Stomach smooth muscle (tissue), 2 donors: Measurements from ENCODE around the gene ZC3H12C.

ENCODE experiments used
- H3K27ac ChIP-seq: one replicate; pipeline ENCODE4 v1.7.0; 2013; ENCODE audit warnings: mild to moderate bottlenecking, low read length, inconsistent platforms
- H3K27me3 ChIP-seq, 2 donors: one replicate each; pipeline ENCODE4 v1.7.0; 2013; ENCODE audit warnings: low read length in 2 of 2; ENCODE audit not compliant: insufficient read depth in 2 of 2, control insufficient read depth in 1 of 2
- H3K36me3 ChIP-seq, 2 donors: one replicate each; pipeline ENCODE4 v1.7.0; 2013; ENCODE audit warnings: low read length in 2 of 2; ENCODE audit not compliant: control insufficient read depth in 2 of 2, insufficient read depth in 2 of 2
- H3K4me1 ChIP-seq: one replicate; pipeline ENCODE4 v1.7.0; 2013; ENCODE audit warnings: low read length; ENCODE audit not compliant: control insufficient read depth, insufficient read depth
- H3K4me3 ChIP-seq, 2 donors: one replicate each; pipeline ENCODE4 v1.7.0; 2013; ENCODE audit warnings: low read length in 2 of 2
- H3K9ac ChIP-seq, 2 donors: one replicate each; pipeline ENCODE4 v1.7.0; 2013; ENCODE audit warnings: low read length in 2 of 2, mild to moderate bottlenecking in 1 of 2
- H3K9me3 ChIP-seq, 2 donors: one replicate each; pipeline ENCODE4 v1.7.0; 2013; ENCODE audit warnings: low read length in 2 of 2; ENCODE audit not compliant: control insufficient read depth in 2 of 2
- donor health status: healthy.
- donor health status: Pancreatic carcinoma.

Gene ZC3H12C

DNA sequence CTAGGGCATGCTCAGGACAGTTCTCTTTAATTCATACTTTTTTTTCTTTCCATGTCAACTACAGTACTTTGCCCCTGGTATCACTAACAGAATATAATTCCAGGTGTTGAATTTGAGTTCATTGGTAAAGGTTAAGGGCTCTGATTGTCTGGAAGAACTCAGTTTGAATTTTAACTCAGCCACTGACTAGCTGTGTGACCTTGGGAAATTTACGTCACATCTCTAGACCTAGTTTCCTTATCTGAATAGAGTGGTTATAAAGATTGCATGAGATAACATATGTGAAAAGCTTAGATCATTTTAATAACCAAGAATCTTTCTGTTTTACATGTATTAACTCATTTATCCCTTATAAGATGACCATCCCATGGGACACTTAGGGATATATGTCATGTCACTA, 15.8 kb upstream of the ZC3H12C start:
- Histone ChIP-seq H3K36me3 (no peaks in the 10 kb centered on the region), H3K9me3 (peaks cover 4 to 5% of the 10 kb centered on the region in 2 donors), H3K27me3 (no peaks in the 10 kb centered on the region), H3K9ac (no peak overlapping the region), H3K4me1 (no peaks in the 10 kb centered on the region), H3K4me3 (no peak overlapping the region), H3K27ac (no peak overlapping the region)

DNA sequence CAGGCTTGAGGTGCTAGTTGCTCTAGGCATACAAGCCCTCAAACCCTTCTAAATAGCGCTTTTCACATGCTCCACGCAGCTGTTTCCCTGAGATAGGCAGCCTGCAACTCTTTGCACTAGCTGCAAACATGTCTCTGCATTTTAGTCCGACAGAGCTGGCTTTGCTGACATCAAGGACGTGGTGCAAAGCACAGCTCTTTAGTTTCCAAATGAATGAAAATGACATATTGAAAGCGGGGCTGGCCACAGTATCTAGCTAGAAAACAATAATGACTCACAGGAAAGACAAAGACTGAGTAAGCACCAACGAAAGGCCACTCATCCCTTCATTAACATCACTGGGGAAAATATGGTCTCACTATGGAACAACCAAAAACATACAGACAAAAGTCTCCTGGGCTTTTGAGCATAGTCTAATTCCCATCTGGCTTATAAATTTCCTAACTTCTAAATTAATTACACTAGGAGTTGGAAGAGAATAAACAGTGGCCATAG, 15.3 kb upstream of the ZC3H12C start:
- Histone ChIP-seq H3K4me3 (no peak overlapping the region), H3K4me1 (no peaks in the 10 kb centered on the region), H3K9ac (no peak overlapping the region), H3K27ac (no peak overlapping the region), H3K27me3 (no peaks in the 10 kb centered on the region), H3K9me3 (peaks cover 4 to 5% of the 10 kb centered on the region in 2 donors), H3K36me3 (no peaks in the 10 kb centered on the region)

DNA sequence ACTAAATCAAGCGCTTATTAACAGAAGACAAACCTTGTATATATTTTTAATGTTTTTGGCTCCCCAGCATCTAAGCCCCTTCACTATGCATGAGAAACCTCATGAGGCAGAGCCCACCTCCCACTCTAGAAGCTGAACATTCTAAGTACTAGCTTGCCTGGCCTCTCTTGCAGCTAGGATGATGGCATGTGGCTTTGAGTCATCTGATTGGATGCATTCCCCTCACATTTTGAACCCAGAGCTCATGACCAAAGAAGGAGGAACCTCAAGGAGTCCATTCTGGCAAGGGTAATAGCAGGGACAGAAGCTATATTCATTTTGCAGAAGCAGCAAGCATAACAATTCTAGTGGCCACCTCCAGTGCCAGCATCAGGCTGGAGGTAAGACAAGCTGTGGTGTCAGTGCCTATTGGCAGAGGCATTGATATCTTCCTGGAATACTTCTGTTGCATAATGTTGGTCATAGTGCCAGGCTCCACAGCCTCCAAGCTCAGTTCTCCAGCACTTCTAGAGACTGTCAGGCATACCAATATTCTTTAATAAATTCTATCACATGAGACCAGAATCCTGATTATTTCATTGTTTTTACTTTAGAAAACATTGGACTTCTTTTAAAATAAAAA, 14.2 kb upstream of the ZC3H12C start:
- H3K4me3 ChIP-seq: no peak overlapping the region
- no peaks in the 10 kb centered on the region for H3K27me3 ChIP-seq
- peaks cover 4 to 5% of the 10 kb centered on the region in 2 donors for H3K9me3 ChIP-seq
- H3K27ac ChIP-seq: no peak overlapping the region
- no peaks in the 10 kb centered on the region for H3K36me3 ChIP-seq
- no peaks in the 10 kb centered on the region for H3K4me1 ChIP-seq
- H3K9ac ChIP-seq: no peak overlapping the region

DNA sequence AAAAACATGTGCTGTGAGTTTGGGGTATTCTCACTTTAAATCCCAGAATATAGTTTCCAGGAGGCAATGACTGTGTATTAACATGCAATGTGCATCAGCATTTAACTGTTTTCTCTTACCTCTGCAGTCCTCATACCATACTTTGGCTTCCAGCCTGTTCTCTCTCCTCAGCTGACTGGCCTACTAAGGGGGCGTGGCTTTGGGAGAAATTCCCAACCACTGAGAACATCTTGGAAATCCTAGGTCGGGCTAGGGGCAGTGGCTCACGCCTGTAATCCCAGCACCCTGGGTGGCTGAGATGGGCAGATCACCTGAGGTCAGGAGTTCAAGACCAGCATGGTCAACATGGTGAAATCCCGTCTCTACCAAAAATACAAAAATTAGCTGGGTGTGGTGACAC, 13.5 kb upstream of the ZC3H12C start:
- peaks cover 4 to 5% of the 10 kb centered on the region in 2 donors for H3K9me3 ChIP-seq
- no peak overlapping the region for H3K4me3 ChIP-seq
- no peak overlapping the region for H3K27ac ChIP-seq
- H3K27me3 ChIP-seq: no peaks in the 10 kb centered on the region
- no peaks in the 10 kb centered on the region for H3K4me1 ChIP-seq
- no peak overlapping the region for H3K9ac ChIP-seq
- H3K36me3 ChIP-seq: no peaks in the 10 kb centered on the region

DNA sequence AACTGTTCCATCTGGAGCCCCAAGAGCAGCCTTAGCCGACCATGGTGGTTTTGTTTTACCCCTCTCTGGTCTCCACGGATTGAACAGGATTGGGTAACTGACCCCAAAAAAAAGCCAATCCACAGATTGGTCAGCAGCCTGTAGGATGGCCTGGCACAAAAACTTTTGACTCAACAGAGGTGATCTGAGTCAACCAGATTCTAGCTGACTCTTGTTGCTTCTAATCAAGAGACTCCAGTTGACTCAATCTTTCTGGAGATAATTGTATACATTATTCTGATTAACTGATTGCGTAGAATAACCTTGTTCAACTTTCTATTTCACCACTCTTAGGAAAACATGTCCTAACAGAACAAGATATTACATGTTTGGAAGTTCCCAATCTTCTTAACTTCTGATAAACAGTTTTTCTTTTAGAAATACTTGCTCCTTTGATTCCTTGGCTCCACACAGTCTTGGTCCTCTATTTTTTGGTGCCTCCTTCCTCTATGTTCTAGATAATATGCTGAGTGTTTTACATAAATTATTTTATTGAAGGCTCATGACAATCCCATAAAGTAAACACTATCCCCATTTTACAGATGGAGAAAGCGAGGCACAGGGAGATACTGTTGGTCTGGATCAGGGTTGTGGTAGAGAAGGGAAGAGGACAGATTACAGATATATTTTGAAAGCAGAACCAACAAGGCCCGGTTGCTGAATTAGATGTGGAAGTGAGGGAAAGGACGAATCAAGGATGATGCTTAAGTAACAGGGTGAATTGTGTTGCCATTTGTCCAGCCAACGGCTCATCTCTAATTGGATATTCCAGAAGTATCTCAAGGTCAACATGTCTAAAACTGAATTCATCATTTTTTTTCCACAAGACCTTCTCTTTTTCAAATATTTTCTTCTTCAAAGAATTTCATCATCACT, 11.5 kb upstream of the ZC3H12C start:
- Histone ChIP-seq H3K27me3 (no peaks in the 10 kb centered on the region), H3K36me3 (no peaks in the 10 kb centered on the region), H3K4me1 (no peaks in the 10 kb centered on the region), H3K27ac (no peak overlapping the region), H3K9me3 (peaks cover 4 to 5% of the 10 kb centered on the region in 2 donors), H3K9ac (no peak overlapping the region), H3K4me3 (no peak overlapping the region)

DNA sequence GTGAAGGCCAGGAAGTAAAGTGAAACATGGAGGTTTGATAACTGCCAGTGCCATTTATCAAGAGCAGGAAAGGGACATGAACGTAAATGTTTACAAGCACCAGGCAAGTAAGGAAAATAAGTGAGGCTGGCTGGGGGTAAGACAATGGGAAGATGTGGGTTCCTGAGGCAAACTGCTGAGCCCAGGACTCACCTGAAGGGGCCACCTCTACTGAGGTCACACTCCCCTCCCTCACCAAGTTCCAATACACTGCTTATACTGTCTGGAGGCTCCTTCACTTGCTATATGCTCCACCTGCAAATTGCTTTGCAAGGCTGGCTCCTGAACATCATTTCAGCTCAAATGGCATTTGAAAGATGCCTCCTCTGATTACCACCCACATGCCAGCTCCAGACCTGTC, 10.3 kb upstream of the ZC3H12C start:
- no peak overlapping the region for H3K9ac ChIP-seq
- H3K27me3 ChIP-seq: no peaks in the 10 kb centered on the region

DNA sequence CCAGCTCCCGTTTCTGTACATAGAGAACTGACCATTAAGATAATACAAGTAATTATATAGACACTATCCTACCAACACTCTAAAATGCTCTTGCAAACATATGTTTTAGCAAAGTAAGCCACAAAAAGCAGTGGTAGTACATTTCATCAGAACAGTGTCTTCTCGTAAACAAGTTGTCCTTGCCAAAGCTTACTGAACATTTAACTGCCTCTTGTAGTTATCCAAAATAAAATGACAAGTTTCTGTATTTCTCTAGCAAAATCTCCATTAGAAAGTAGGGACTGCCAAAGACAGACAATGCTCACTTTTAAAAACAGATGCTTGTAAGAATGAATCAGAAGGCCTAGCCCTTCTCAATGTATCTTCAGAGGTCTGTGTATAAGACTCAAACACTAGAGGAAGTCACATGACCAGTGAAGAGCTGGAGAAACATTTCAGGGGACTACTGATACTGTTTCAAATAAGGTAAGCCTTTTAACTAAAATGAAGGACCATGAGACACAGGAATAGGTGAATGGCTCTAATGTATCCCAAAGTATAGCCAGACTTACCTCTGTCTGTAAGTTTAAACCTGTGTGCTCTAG, 7.8 kb upstream of the ZC3H12C start:
- H3K9me3 ChIP-seq: no peaks in the 10 kb centered on the region
- H3K36me3 ChIP-seq: no peaks in the 10 kb centered on the region
- no peak overlapping the region for H3K4me3 ChIP-seq
- H3K4me1 ChIP-seq: no peaks in the 10 kb centered on the region
- H3K27me3 ChIP-seq: no peaks in the 10 kb centered on the region
- H3K27ac ChIP-seq: no peak overlapping the region
- H3K9ac ChIP-seq: no peak overlapping the region

More for the DNA sequence above, 10.3 kb upstream of the ZC3H12C start:
- no peak overlapping the region for H3K4me3 ChIP-seq
- H3K36me3 ChIP-seq: no peaks in the 10 kb centered on the region
- no peaks in the 10 kb centered on the region for H3K4me1 ChIP-seq
- no peak overlapping the region for H3K27ac ChIP-seq
- peaks cover 4 to 5% of the 10 kb centered on the region in 2 donors for H3K9me3 ChIP-seq

DNA sequence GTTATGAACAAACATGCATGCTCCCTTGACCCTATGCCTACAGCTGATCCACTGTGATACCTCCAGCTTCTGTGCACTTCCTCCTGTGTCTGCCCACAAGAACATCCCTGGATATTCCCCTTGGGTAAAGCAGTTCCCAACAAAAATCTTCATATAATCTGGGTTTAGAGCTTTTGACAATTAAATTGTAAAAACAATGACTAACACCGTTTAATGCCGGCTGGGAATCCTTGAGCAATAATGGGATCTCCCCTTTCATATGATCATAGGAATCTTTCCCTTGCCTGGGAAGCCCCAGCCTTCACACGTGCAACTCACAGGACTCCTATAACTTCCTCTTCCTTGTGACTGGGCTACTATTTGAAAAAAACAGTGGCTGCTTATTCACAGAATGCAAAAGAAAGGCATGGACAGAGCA, 6.3 kb upstream of the ZC3H12C start:
- Histone ChIP-seq H3K27ac (no peak overlapping the region), H3K4me1 (peaks cover 2% of the 10 kb centered on the region), H3K27me3 (no peaks in the 10 kb centered on the region), H3K9me3 (no peaks in the 10 kb centered on the region), H3K4me3 (no peak overlapping the region), H3K36me3 (no peaks in the 10 kb centered on the region), H3K9ac (no peak overlapping the region)

DNA sequence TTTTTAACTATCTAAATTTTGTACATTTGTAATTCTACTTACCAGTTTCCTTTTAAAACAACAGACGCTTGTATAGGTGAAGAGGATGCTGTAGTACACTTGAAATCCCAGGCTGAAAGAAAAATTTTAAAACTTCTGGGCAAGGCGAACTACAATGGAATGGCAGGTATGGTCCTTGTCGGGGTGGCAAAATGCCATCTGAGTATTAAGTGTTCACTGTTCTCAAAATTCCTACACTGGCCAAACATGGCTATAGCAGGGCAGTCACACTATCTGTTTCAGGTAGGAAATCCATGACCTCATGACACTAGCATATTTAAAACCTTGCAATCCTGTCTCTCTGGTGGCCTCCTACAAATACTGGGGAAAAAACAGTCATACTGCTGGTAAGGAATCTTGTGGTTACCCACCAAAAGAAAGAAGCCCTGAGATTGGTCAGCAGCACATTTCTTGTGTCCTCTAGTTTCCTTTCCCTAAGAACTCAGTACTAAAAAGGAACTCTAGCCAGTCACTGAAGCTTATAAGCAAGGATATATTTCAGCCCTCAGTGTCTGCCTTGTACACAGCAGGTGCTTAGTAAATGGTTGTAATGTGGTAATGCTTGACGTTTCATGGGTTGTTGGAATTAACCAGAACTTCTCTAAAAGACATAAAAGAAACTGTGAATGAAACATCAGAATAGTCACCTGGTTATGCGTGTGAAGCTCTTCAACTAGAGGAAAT, 5.2 kb upstream of the ZC3H12C start:
- no peak overlapping the region for H3K27ac ChIP-seq
- H3K9ac ChIP-seq: no peak overlapping the region
- no peaks in the 10 kb centered on the region for H3K36me3 ChIP-seq
- H3K4me1 ChIP-seq: peaks cover 6% of the 10 kb centered on the region
- no peaks in the 10 kb centered on the region for H3K27me3 ChIP-seq
- H3K4me3 ChIP-seq: no peak overlapping the region
- H3K9me3 ChIP-seq: no peaks in the 10 kb centered on the region

DNA sequence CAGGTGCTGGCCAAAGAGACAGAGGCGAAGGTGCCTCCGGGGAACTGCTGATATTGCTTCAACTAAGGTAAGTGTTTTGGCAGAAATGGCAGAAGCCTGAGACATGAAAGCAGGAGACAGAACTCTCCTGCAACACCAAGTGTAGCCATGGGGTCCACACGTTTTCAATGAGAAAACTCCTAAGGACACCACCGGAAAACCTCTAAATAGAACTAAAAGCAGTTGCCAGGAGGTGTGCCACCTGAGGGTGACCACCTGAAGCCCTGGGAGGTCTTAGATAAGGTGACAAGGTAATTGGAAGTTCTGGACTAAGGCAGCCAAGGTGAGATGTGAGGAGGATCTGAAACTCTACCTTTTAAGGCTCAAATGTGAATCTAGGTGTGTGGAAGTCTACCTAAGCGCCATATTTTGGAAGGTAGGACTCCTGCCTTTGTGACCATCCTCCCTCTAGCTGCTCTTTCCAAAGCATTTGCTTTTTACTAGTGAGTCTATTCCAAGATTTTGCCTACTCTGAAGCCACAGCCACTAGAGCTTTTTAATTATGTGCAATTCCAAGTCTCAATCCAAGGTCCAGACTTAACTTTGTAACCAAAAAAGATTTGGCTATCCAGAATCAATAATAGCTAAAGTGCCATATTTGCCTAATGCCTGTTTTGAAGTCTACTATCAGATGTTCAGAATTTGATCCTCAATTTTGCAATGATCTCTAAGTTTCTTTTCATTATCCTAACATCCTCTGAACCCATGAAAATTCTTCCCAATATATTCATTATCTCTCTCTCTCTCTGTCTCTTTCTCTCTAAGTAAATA, 4.5 kb upstream of the ZC3H12C start:
- Histone ChIP-seq H3K4me1 (peaks cover 6% of the 10 kb centered on the region), H3K9me3 (no peaks in the 10 kb centered on the region), H3K36me3 (no peaks in the 10 kb centered on the region), H3K9ac (no peak overlapping the region), H3K27me3 (no peaks in the 10 kb centered on the region), H3K27ac (no peak overlapping the region), H3K4me3 (no peak overlapping the region)
